Duodenal mucosa (tissue), 2 donors: ENCODE measurements around the gene MRPL19.
"Not testable (repeated sequence)": the region's sequence is repeated elsewhere in the genome, so short reads cannot be mapped to it uniquely, and the experiment has no call there.

Source experiments
- H3K27ac ChIP-seq: one replicate; pipeline ENCODE4 v1.7.0; 2013; ENCODE audit warnings: low read depth, low read length
- H3K27me3 ChIP-seq, 2 donors: one replicate each; pipeline ENCODE4 v1.7.0; 2013; ENCODE audit warnings: low read length in 2 of 2, control low read depth in 1 of 2; ENCODE audit not compliant: insufficient read depth in 2 of 2, control insufficient read depth in 1 of 2
- H3K36me3 ChIP-seq, 2 donors: one replicate each; pipeline ENCODE4 v1.7.0; 2013; ENCODE audit warnings: low read length in 2 of 2, control low read depth in 1 of 2; ENCODE audit not compliant: insufficient read depth in 2 of 2, control insufficient read depth in 1 of 2
- H3K4me1 ChIP-seq, 2 donors: one replicate each; pipeline ENCODE4 v1.7.0; 2013; ENCODE audit warnings: low read length in 2 of 2, control low read depth in 1 of 2; ENCODE audit not compliant: insufficient read depth in 2 of 2, control insufficient read depth in 1 of 2
- H3K4me3 ChIP-seq, 2 donors: one replicate each; pipeline ENCODE4 v1.7.0; 2013; ENCODE audit warnings: low read length in 2 of 2, low read depth in 1 of 2
- H3K9ac ChIP-seq, 2 donors: one replicate each; pipeline ENCODE4 v1.7.0; 2013; ENCODE audit warnings: low read length in 2 of 2, low read depth in 1 of 2
- H3K9me3 ChIP-seq, 2 donors: one replicate each; pipeline ENCODE4 v1.7.0; 2013; ENCODE audit warnings: low read length in 2 of 2, control low read depth in 1 of 2; ENCODE audit not compliant: control insufficient read depth in 1 of 2

Gene MRPL19

DNA sequence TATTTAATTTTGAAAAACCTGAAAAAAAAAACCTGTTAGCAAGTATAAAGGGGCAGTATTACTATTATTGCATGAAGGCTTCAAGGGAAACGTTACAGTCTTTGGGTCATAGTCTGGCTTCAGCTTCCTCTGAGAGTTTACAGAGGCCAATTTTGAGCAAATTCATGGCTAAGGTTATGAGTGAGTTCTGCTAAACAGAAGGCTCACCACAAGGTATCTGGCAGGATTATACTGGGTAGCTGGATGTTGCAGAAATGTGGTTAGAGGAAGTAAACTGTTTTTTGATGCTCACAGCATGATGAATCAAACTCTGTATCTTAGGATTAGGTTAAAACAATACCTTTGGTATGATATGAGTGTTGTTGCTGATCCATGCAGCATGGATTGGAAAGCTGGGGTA lies 9.3 kb downstream of the MRPL19 start:
- H3K4me3 ChIP-seq = no peak overlapping the region
- no peak overlapping the region for H3K27ac ChIP-seq
- peaks cover 28 to 64% of the 10 kb centered on the region in 2 donors for H3K36me3 ChIP-seq
- no peak overlapping the region for H3K9ac ChIP-seq
- H3K4me1 ChIP-seq = no peaks in the 10 kb centered on the region
- H3K27me3 ChIP-seq = no peaks in the 10 kb centered on the region
- H3K9me3 ChIP-seq = no peaks in the 10 kb centered on the region

DNA sequence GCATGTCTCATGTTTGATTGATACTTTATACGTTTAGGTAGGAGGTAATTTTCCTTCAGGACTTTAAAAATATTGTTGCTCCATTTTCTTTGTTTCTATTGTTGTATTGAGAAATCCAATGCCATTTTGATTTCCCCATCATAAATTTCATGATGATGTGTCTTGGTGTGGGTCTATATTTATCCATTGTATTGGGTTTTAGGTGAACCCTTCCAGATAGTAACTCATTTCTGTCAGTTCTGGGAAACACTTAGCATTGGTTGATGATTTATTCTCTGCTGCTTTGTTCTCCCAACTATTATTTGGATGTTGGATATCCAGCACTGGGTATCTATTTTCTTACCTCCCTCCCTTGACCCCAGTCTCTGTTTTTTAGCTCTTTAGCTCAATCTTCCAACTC lies 10.0 kb downstream of the MRPL19 start:
- Histone ChIP-seq H3K9me3 (no peaks in the 10 kb centered on the region), H3K36me3 (peaks cover 25 to 63% of the 10 kb centered on the region in 2 donors), H3K27ac (no peak overlapping the region), H3K9ac (no peak overlapping the region), H3K4me1 (no peaks in the 10 kb centered on the region), H3K27me3 (no peaks in the 10 kb centered on the region), H3K4me3 (no peak overlapping the region)

DNA sequence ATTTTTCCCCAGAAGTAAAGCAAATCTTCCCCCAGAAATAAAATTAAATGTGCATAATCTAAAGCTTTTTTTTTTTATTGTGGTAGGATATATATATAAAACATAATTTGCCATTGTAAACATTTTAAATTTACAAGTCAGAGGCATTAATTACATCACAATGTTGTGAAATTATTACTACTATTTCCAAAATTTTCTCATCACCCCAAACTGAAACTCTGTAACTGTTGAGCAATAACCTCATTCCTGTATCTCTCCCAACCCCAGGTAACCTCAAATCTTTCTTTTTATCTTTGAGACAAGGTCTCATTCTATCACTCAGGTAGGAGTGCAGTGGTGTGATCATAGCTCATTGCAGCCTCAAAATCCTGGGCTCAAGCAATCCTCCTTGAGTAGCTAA lies 11.2 kb downstream of the MRPL19 start:
- Histone ChIP-seq H3K27ac (no peak overlapping the region), H3K36me3 (peaks cover 25 to 59% of the 10 kb centered on the region in 2 donors), H3K27me3 (no peaks in the 10 kb centered on the region), H3K9me3 (no peaks in the 10 kb centered on the region), H3K4me1 (no peaks in the 10 kb centered on the region), H3K4me3 (no peak overlapping the region), H3K9ac (no peak overlapping the region)

DNA sequence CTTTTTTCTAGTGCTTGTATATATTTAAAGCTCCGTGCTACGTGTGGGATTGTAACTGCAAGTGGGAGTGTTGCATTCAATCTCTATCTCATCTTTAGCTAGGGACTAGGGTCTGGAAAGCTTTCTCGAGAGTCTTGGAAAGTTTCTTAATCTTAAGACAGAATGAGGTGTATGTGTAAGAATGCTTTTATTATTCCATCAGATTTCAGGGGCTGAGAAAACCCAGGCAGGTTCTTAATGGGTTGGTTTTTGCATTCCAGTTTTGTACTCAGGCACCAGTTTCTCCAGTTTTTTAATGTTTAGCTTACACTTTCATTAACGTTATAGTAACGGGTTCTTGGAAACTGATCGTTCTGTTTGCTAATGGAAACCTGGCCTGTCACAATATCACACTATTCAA lies 20.3 kb downstream of the MRPL19 start:
- Histone ChIP-seq H3K27ac (no peak overlapping the region), H3K9ac (no peak overlapping the region), H3K36me3 (peaks cover 6 to 16% of the 10 kb centered on the region in 2 donors), H3K4me3 (no peak overlapping the region), H3K27me3 (no peaks in the 10 kb centered on the region), H3K9me3 (no peaks in the 10 kb centered on the region), H3K4me1 (no peaks in the 10 kb centered on the region)

DNA sequence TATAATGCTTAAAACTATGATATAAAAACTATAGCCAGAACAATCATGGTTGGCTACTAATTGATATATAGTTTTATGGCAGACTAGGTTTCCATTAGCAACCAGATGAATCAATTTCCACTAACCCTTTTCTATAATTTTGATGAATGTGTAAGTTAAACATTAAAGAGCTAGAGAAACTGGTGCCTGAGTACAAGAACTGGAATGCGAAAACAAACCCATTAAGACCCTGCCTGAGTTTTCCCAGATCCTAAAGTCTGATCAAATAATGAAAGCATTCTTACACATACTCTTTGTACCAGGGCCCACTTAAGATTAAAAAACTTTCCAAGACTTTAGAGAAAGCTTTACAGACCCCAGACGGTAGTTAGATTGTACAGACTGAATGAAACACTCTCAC lies 21.3 kb downstream of the MRPL19 start:
- Histone ChIP-seq H3K27me3 (no peaks in the 10 kb centered on the region), H3K27ac (no peak overlapping the region), H3K4me1 (no peaks in the 10 kb centered on the region), H3K9ac (no peak overlapping the region), H3K4me3 (no peak overlapping the region), H3K9me3 (no peaks in the 10 kb centered on the region), H3K36me3 (peaks cover 3 to 21% of the 10 kb centered on the region in 2 donors)

DNA sequence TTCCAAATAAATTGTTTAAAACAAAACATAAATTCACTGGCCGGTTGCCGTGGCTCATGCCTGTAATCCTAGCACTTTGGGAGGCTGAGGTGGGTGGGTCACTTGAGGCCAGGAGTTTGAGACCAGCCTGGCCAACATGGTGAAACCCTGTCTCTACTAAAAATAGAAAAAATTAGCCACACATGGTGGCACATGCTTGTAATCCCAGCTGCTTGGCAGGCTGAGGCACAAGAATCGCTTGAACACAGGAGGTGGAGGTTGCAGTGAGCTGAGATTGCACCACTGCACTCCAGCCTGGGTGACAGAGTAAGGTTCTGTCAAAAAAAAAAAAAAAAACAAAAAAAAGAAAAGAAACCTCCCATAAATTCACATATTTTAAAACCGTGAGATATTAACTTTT lies 28.8 kb downstream of the MRPL19 start:
- not testable (repeated sequence) for H3K4me3 ChIP-seq, H3K4me1 ChIP-seq, H3K36me3 ChIP-seq, H3K27me3 ChIP-seq, H3K9ac ChIP-seq, H3K9me3 ChIP-seq, H3K27ac ChIP-seq

DNA sequence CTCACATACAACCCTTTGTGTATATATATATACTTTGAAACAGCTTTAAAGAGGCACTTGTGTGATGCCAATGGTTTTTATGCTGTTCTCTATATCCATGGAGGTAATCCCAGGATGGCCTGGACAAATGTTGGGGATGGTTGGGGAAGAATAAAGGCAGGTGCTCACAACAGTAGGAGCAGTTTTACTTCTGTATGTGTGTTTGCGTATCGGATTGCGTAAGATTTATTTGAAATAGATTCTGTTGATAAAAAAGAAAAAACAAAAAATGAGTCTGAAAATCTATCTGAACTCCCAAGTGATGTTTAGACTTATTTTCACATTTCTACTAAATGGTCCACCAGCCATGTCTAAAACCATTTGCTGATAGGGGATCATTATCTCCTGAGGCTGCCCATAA lies 29.3 kb downstream of the MRPL19 start:
- Histone ChIP-seq H3K4me1 (no peaks in the 10 kb centered on the region), H3K9me3 (no peaks in the 10 kb centered on the region), H3K9ac (no peak overlapping the region), H3K4me3 (no peak overlapping the region), H3K27me3 (no peaks in the 10 kb centered on the region), H3K36me3 (peaks cover 6 to 12% of the 10 kb centered on the region in 2 donors), H3K27ac (no peak overlapping the region)

DNA sequence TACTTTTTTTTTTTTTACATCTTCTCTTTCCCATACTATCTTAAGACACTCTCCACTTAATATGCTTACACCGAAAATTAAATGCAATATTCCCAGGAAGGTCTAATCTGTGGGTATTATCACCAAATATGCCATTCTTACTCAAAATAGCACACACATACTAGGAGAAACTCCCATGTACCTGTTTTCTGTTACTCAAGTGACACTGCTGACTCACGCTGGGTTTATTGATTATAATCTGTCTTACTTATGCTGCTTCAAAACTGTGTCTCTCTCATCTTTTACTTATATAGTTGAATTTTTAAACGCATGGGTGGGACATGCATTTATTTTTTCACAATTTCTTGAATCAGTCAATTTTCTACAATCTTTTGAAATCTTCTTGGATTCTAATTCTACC lies 29.9 kb downstream of the MRPL19 start:
- H3K36me3 ChIP-seq = peaks cover 9 to 13% of the 10 kb centered on the region in 2 donors
- no peak overlapping the region for H3K9ac ChIP-seq
- H3K27me3 ChIP-seq = no peaks in the 10 kb centered on the region
- no peak overlapping the region for H3K4me3 ChIP-seq
- H3K27ac ChIP-seq = no peak overlapping the region
- H3K4me1 ChIP-seq = no peaks in the 10 kb centered on the region
- H3K9me3 ChIP-seq = no peaks in the 10 kb centered on the region

DNA sequence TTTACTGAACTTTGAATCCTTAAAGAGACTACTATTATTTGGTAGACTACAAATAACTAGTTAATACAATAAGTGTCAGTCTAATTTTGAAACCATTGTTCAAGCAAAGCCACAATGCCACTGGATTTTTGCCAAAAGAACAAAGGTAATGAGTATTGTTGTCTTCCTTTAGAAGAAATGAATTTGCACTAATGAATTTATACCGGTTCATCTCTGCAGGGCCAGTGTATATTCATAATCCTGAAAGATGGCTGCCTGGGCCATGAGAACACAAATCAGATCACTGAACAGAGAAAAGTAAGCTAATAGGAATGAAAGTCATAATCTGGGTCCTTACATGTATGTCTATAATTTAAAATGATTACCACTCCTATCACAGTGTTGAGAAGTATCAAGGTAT lies 33.0 kb downstream of the MRPL19 start:
- peaks cover 9 to 17% of the 10 kb centered on the region in 2 donors for H3K36me3 ChIP-seq
- no peak overlapping the region for H3K4me3 ChIP-seq
- no peak overlapping the region for H3K9ac ChIP-seq
- no peaks in the 10 kb centered on the region for H3K9me3 ChIP-seq
- H3K4me1 ChIP-seq = no peaks in the 10 kb centered on the region
- H3K27ac ChIP-seq = no peak overlapping the region
- no peaks in the 10 kb centered on the region for H3K27me3 ChIP-seq

DNA sequence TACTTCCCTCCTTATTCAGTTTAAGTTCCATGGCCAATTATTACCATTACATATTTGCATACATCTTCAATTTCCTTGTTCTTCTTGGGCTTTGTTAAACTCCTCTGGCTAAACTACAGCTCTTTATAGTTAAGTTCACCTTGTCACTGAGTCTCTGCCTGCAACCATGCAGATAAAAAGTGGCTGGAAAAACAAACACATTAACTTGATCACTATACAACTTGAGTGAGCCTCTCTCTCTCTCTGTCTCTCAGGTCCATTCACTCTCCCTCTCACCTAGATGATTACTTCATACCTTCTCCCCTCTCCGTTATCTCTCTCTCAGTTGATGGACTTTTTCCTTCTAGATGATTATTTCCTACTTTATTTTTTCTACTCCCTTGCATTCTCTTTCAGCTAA lies 33.8 kb downstream of the MRPL19 start:
- Histone ChIP-seq H3K4me1 (no peaks in the 10 kb centered on the region), H3K36me3 (peaks cover 11 to 19% of the 10 kb centered on the region in 2 donors), H3K4me3 (no peak overlapping the region), H3K9me3 (no peaks in the 10 kb centered on the region), H3K9ac (no peak overlapping the region), H3K27me3 (no peaks in the 10 kb centered on the region), H3K27ac (no peak overlapping the region)

DNA sequence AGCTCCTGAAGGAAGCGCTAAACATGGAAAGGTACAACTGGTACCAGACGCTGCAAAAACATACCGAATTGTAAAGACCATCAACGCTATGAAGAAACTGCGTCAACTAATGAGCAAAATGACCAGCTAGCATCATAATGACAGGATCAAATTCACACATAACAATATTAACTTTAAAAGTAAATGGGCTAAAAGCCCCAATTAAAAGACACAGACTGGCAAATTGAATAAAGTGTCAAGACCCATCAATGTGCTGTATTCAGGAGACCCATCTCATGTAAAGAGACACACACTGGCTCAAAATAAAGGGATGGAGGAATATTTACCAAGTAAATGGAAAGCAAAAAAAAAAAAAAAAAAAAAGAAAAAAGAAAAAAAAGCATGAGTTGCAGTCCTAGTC lies 36.8 kb downstream of the MRPL19 start:
- not testable (repeated sequence) for H3K9me3 ChIP-seq, H3K4me1 ChIP-seq, H3K27me3 ChIP-seq, H3K9ac ChIP-seq, H3K27ac ChIP-seq, H3K4me3 ChIP-seq
- peaks cover 11 to 32% of the 10 kb centered on the region in 2 donors for H3K36me3 ChIP-seq
